GM19238 (cell line): Measurements from ENCODE around the gene IKZF5.

Experiments
- DNase-seq: peaks from one replicate; pipeline ENCODE4 v3.0.0; 2011; ENCODE audit warnings: low spot score; ENCODE audit not compliant: insufficient read length

Gene IKZF5

GRCh38 chr10:123008355-123009104, at the start of gene IKZF5, which contains the start of gene ACADSB:
IKZF5 (minus strand) TSS chr10:123008795; CDS start chr10:122998625, 10,170 bp downstream.
ACADSB (plus strand) TSS chr10:123009006; CDS start chr10:123009030, 24 bp downstream.
- DNase-seq, result peak; percentile 97

GRCh38 chr10:123057968-123058367, 49.4 kb upstream of the IKZF5 start:
- DNase-seq, result no peak

GRCh38 chr10:123045961-123046731, 37.6 kb upstream of the IKZF5 start:
- no peak for DNase-seq

GRCh38 chr10:123044391-123044790, 35.8 kb upstream of the IKZF5 start:
- no peak for DNase-seq

GRCh38 chr10:123043409-123043925, 34.9 kb upstream of the IKZF5 start:
- DNase-seq, result peak; percentile 31

GRCh38 chr10:123042708-123043408, 34.3 kb upstream of the IKZF5 start:
- DNase-seq, result no peak

- DNase-seq, result no peak
Observed at GRCh38 chr10:123039632-123039930, 31.0 kb upstream of the IKZF5 start.

GRCh38 chr10:123038782-123039631, 30.4 kb upstream of the IKZF5 start:
- DNase-seq, result no peak

- no peak for DNase-seq
Observed at GRCh38 chr10:123035467-123036086, 27.0 kb upstream of the IKZF5 start.

GRCh38 chr10:123034332-123034731, 25.7 kb upstream of the IKZF5 start:
- no peak for DNase-seq

- DNase-seq, result no peak
Observed at GRCh38 chr10:123031124-123031523, 22.5 kb upstream of the IKZF5 start.

- no peak for DNase-seq
Observed at GRCh38 chr10:123027861-123028260, 19.3 kb upstream of the IKZF5 start.

- no peak for DNase-seq
Observed at GRCh38 chr10:123026302-123026701, 17.7 kb upstream of the IKZF5 start.

GRCh38 chr10:123024540-123024939, 15.9 kb upstream of the IKZF5 start:
- DNase-seq, result no peak

- DNase-seq, result no peak
Observed at GRCh38 chr10:123021517-123021916, 12.9 kb upstream of the IKZF5 start.

GRCh38 chr10:123019941-123020703, 11.5 kb upstream of the IKZF5 start:
- DNase-seq, result no peak

GRCh38 chr10:123019264-123019663, 10.7 kb upstream of the IKZF5 start:
- DNase-seq, result no peak

- DNase-seq, result no peak
Observed at GRCh38 chr10:123018531-123018930, 9.9 kb upstream of the IKZF5 start.

- DNase-seq, result no peak
Observed at GRCh38 chr10:123017421-123018165, 9.0 kb upstream of the IKZF5 start.
